ENCODE data around the gene SLC9B1. TPM values are rescaled to one million over a fixed set of nuclear protein-coding genes. Genes with fewer than 3 reads are reported as not detected.
A peak's percentile ranks its signal among the peaks of the same experiment; 100 is the strongest.

SLC9B1 gene
- total and polyA plus RNA-seq, 8 donors = 0.15 to 21.4 (median 3.7) TPM; not detected in 5

- H3K36me3 ChIP-seq = no peaks in the 10 kb centered on the region
- intact Hi-C loops (cut with DNase I; ENCODE audit: low total_unique reads) = no loop called here
- peak overlapping the region; percentile 36 to 47 (median 42) for H3K4me3 ChIP-seq
- H3K27me3 ChIP-seq = no peaks in the 10 kb centered on the region
- TF ChIP-seq CTCF (IDR thresholded peaks at IDR 0.05) (no peak), EP300 (IDR thresholded peaks at IDR 0.05) (no peak), POLR2A (IDR thresholded peaks at IDR 0.05) (no peak), POLR2AphosphoS5 (IDR thresholded peaks at IDR 0.05) (no peak)
- DNase-seq = peak in 1 of 2 donors; percentile 79
- H3K27ac ChIP-seq = peak overlapping the region; percentile 88 to 94 (median 90)
- no peaks in the 10 kb centered on the region for H3K9me3 ChIP-seq
- 39 to 45% (median 40%) methylated on average over 8 of the region's 8 CpGs for WGBS, 5 donors
- H3K4me1 ChIP-seq = peaks cover 0 to 18% (median 16%) of the 10 kb centered on the region in 4 donors
Measured at GRCh38 chr4:103018391-103019307, 856 bp downstream of the SLC9B1 start.

GRCh38 chr4:103012551-103012950, 7.0 kb downstream of the SLC9B1 start:
- Histone ChIP-seq H3K27ac (peak overlapping the region in 4 of 5 donors; percentile 32 to 80 (median 70)), H3K36me3 (no peaks in the 10 kb centered on the region), H3K27me3 (no peaks in the 10 kb centered on the region), H3K4me1 (peaks cover 8 to 24% (median 19%) of the 10 kb centered on the region in 4 donors), H3K4me3 (no peak overlapping the region), H3K9me3 (no peaks in the 10 kb centered on the region)
- intact Hi-C loops (cut with DNase I; ENCODE audit: low total_unique reads) = no loop called here
- DNase-seq = no peak
- TF ChIP-seq POLR2AphosphoS5 (IDR thresholded peaks at IDR 0.05) = peak in 1 of 3 donors; percentile 34
- no peak for TF ChIP-seq EP300 (IDR thresholded peaks at IDR 0.05)

- Histone ChIP-seq H3K9me3 (no peaks in the 10 kb centered on the region), H3K4me1 (peaks cover 8 to 24% (median 19%) of the 10 kb centered on the region in 4 donors), H3K27ac (peak overlapping the region in 4 of 5 donors; percentile 32 to 80 (median 70)), H3K27me3 (no peaks in the 10 kb centered on the region), H3K36me3 (no peaks in the 10 kb centered on the region), H3K4me3 (no peak overlapping the region)
- WGBS, 5 donors = 24 to 67% (median 46%) methylated on average over 1 of the region's 1 CpG
- peak in 1 of 2 donors; percentile 67 for DNase-seq
- intact Hi-C loops (cut with DNase I; ENCODE audit: low total_unique reads) = no loop called here
- TF ChIP-seq POLR2AphosphoS5 (IDR thresholded peaks at IDR 0.05) (no peak), EP300 (IDR thresholded peaks at IDR 0.05) (no peak)
Measured at GRCh38 chr4:103012060-103012459, 7.4 kb downstream of the SLC9B1 start.

GRCh38 chr4:103011378-103012025, 8.0 kb downstream of the SLC9B1 start:
- Histone ChIP-seq H3K27ac (peak overlapping the region; percentile 32 to 80 (median 60)), H3K4me3 (no peak overlapping the region), H3K27me3 (no peaks in the 10 kb centered on the region), H3K9me3 (no peaks in the 10 kb centered on the region), H3K36me3 (no peaks in the 10 kb centered on the region), H3K4me1 (peaks cover 8 to 24% (median 19%) of the 10 kb centered on the region in 4 donors)
- 54 to 75% (median 70%) methylated on average over 3 to 4 of the region's 4 CpGs for WGBS, 5 donors
- intact Hi-C loops (cut with DNase I; ENCODE audit: low total_unique reads) = no loop called here
- peak; percentile 68 to 75 for DNase-seq
- TF ChIP-seq CTCF (IDR thresholded peaks at IDR 0.05) (no peak), EP300 (IDR thresholded peaks at IDR 0.05) (no peak), POLR2A (IDR thresholded peaks at IDR 0.05) (no peak), POLR2AphosphoS5 (IDR thresholded peaks at IDR 0.05) (peak in 1 of 3 donors; percentile 38)

- Histone ChIP-seq H3K27ac (peak overlapping the region in 2 of 5 donors; percentile 79 to 80), H3K36me3 (no peaks in the 10 kb centered on the region), H3K9me3 (no peaks in the 10 kb centered on the region), H3K4me3 (no peak overlapping the region), H3K4me1 (peaks cover 8 to 24% (median 19%) of the 10 kb centered on the region in 4 donors), H3K27me3 (no peaks in the 10 kb centered on the region)
- no peak for DNase-seq
- intact Hi-C loops (cut with DNase I; ENCODE audit: low total_unique reads) = no loop called here
- 76 to 100% (median 90%) methylated on average over 1 of the region's 1 CpG for whole genome bisulfite sequencing, 5 donors
- TF ChIP-seq POLR2A (IDR thresholded peaks at IDR 0.05) = no peak
- TF ChIP-seq EP300 (IDR thresholded peaks at IDR 0.05) = no peak
- TF ChIP-seq POLR2AphosphoS5 (IDR thresholded peaks at IDR 0.05) = no peak
Measured at GRCh38 chr4:103010804-103011203, 8.7 kb downstream of the SLC9B1 start.

Data from stomach (tissue), 9 donors.